Mesendoderm (in vitro differentiated cells): ENCODE measurements around the gene NAA40.

ENCODE experiments used
- DNase-seq: peaks from one replicate; pipeline ENCODE4 v3.0.0; 2013
- H2AK5ac ChIP-seq: 2 replicates; pipeline ENCODE4 v1.6.1; 2013; ENCODE audit warnings: low read length, inconsistent platforms
- H2BK120ac ChIP-seq: 2 replicates; pipeline ENCODE4 v1.6.1; 2013; ENCODE audit warnings: low read depth, mild to moderate bottlenecking, low read length, moderate library complexity, mixed read lengths
- H2BK15ac ChIP-seq: replicated peaks from 2 replicates; pipeline ENCODE4 v1.6.1; 2013; ENCODE audit warnings: low read depth, mild to moderate bottlenecking, moderate library complexity
- H2BK5ac ChIP-seq: 2 replicates; pipeline ENCODE4 v1.6.1; 2013; ENCODE audit warnings: low read length, inconsistent platforms
- H3K18ac ChIP-seq: 2 replicates; pipeline ENCODE4 v1.6.1; 2013; ENCODE audit warnings: mild to moderate bottlenecking, low read length, mixed read lengths
- H3K23ac ChIP-seq: one replicate; pipeline ENCODE4 v1.6.1; 2013; ENCODE audit warnings: low read length
- H3K27ac ChIP-seq: 2 replicates; pipeline ENCODE4 v1.5.1; 2013; ENCODE audit warnings: low read depth, mild to moderate bottlenecking, inconsistent platforms, low read length, moderate library complexity
- H3K27me3 ChIP-seq: 2 replicates; pipeline ENCODE4 v1.6.1; 2013; ENCODE audit warnings: low read length, control low read depth, mild to moderate bottlenecking, inconsistent platforms; ENCODE audit not compliant: insufficient read depth, poor library complexity
- H3K36me3 ChIP-seq: 2 replicates; pipeline ENCODE4 v1.6.1; 2013; ENCODE audit warnings: low read length, inconsistent platforms; ENCODE audit not compliant: control insufficient read depth, insufficient read depth
- H3K4ac ChIP-seq: one replicate; pipeline ENCODE4 v1.6.1; 2013; ENCODE audit warnings: low read depth, mild to moderate bottlenecking, low read length, moderate library complexity
- H3K4me1 ChIP-seq: 2 replicates; pipeline ENCODE4 v1.6.1; 2013; ENCODE audit warnings: low read depth, low read length, inconsistent platforms; ENCODE audit not compliant: control insufficient read depth
- H3K4me2 ChIP-seq: 2 replicates; pipeline ENCODE4 v1.6.1; 2013; ENCODE audit warnings: low read length
- H3K4me3 ChIP-seq: 2 replicates; pipeline ENCODE4 v1.5.1; 2013; ENCODE audit warnings: mild to moderate bottlenecking, low read length
- H3K56ac ChIP-seq: one replicate; pipeline ENCODE4 v1.6.1; 2013; ENCODE audit warnings: low read length
- H3K79me1 ChIP-seq: 2 replicates; pipeline ENCODE4 v1.6.1; 2013; ENCODE audit warnings: low read length, inconsistent platforms
- H3K79me2 ChIP-seq: 2 replicates; pipeline ENCODE4 v1.6.1; 2013; ENCODE audit warnings: mild to moderate bottlenecking, low read length; ENCODE audit not compliant: control insufficient read depth, insufficient read depth
- H3K9ac ChIP-seq: 2 replicates; pipeline ENCODE4 v1.6.1; 2013; ENCODE audit warnings: low read length, inconsistent platforms
- H4K5ac ChIP-seq: one replicate; pipeline ENCODE4 v1.6.1; 2013; ENCODE audit warnings: low read length
- H4K8ac ChIP-seq: one replicate; pipeline ENCODE4 v1.6.1; 2013; ENCODE audit warnings: low read depth, mild to moderate bottlenecking, control low read depth, low read length, moderate library complexity
- WGBS: extraction: QIAGEN DNeasy Blood & Tissue Kit; methylation state at CpG from one replicate; pipeline ENCODE4 v1.1.7; 2013; ENCODE audit warnings: low lambda C conversion rate, missing lambda C conversion rate; ENCODE audit not compliant: insufficient coverage; ENCODE audit errors: extremely low coverage; 5-methylcytosine and 5-hydroxymethylcytosine counted together

Gene NAA40

GRCh38 chr11:63944987-63945386, 6.2 kb downstream of the NAA40 start:
- Histone ChIP-seq H4K8ac (no peak overlapping the region), H3K4ac (no peak overlapping the region), H3K18ac (no peak overlapping the region), H2BK15ac (no peak overlapping the region), H3K4me2 (no peak overlapping the region), H3K27ac (no peak overlapping the region), H3K27me3 (no peaks in the 10 kb centered on the region), H3K23ac (no peak overlapping the region), H3K4me1 (no peaks in the 10 kb centered on the region), H3K4me3 (no peak overlapping the region), H4K5ac (no peak overlapping the region), H3K56ac (no peak overlapping the region), H2BK5ac (no peak overlapping the region), H2BK120ac (no peak overlapping the region), H3K79me1 (peaks cover 21% of the 10 kb centered on the region), H3K79me2 (peaks cover 18% of the 10 kb centered on the region), H3K36me3 (peaks cover 3% of the 10 kb centered on the region), H3K9ac (no peak overlapping the region), H2AK5ac (no peak overlapping the region)
- no CpG with 5 or more reads among the region's 8 CpGs for WGBS
- no peak for DNase-seq

- DNase-seq = peak; percentile 82
- H3K4me1 ChIP-seq = no peaks in the 10 kb centered on the region
- H3K18ac ChIP-seq = no peak overlapping the region
- H3K4ac ChIP-seq = no peak overlapping the region
- H2BK15ac ChIP-seq = no peak overlapping the region
- no peak overlapping the region for H2BK120ac ChIP-seq
- H3K79me2 ChIP-seq = peaks cover 15% of the 10 kb centered on the region
- no peaks in the 10 kb centered on the region for H3K27me3 ChIP-seq
- no peak overlapping the region for H2AK5ac ChIP-seq
- peaks cover 3% of the 10 kb centered on the region for H3K36me3 ChIP-seq
- no peak overlapping the region for H3K56ac ChIP-seq
- no peak overlapping the region for H3K4me2 ChIP-seq
- H3K4me3 ChIP-seq = no peak overlapping the region
- no peak overlapping the region for H4K5ac ChIP-seq
- no peak overlapping the region for H4K8ac ChIP-seq
- no peak overlapping the region for H2BK5ac ChIP-seq
- peaks cover 19% of the 10 kb centered on the region for H3K79me1 ChIP-seq
- no peak overlapping the region for H3K23ac ChIP-seq
- no CpG with 5 or more reads among the region's 14 CpGs for whole genome bisulfite sequencing
- no peak overlapping the region for H3K27ac ChIP-seq
- H3K9ac ChIP-seq = no peak overlapping the region
These were observed 6.8 kb downstream of the NAA40 start for GRCh38 chr11:63945477-63946163.

- H3K4ac ChIP-seq = no peak overlapping the region
- no peaks in the 10 kb centered on the region for H3K79me2 ChIP-seq
- H2BK15ac ChIP-seq = no peak overlapping the region
- H3K4me3 ChIP-seq = no peak overlapping the region
- no peak overlapping the region for H2AK5ac ChIP-seq
- no peak overlapping the region for H3K18ac ChIP-seq
- H3K56ac ChIP-seq = peak overlapping the region; percentile 35
- H3K4me1 ChIP-seq = peaks cover 1% of the 10 kb centered on the region
- H3K23ac ChIP-seq = no peak overlapping the region
- WGBS = no CpG with 5 or more reads among the region's 20 CpGs
- no peak overlapping the region for H3K27ac ChIP-seq
- H2BK5ac ChIP-seq = no peak overlapping the region
- H4K8ac ChIP-seq = no peak overlapping the region
- H3K4me2 ChIP-seq = no peak overlapping the region
- DNase-seq = peak; percentile 74
- H3K27me3 ChIP-seq = no peaks in the 10 kb centered on the region
- H3K36me3 ChIP-seq = peaks cover 12% of the 10 kb centered on the region
- H2BK120ac ChIP-seq = no peak overlapping the region
- no peaks in the 10 kb centered on the region for H3K79me1 ChIP-seq
- H4K5ac ChIP-seq = no peak overlapping the region
- peak overlapping the region; percentile 1 for H3K9ac ChIP-seq
These were observed 13.2 kb downstream of the NAA40 start for GRCh38 chr11:63951779-63952536.

GRCh38 chr11:63952570-63952969, 13.8 kb downstream of the NAA40 start:
- no peak overlapping the region for H3K4ac ChIP-seq
- H3K23ac ChIP-seq = no peak overlapping the region
- no peak overlapping the region for H2BK15ac ChIP-seq
- no CpG with 5 or more reads among the region's 4 CpGs for WGBS
- H4K8ac ChIP-seq = no peak overlapping the region
- H3K36me3 ChIP-seq = peaks cover 14% of the 10 kb centered on the region
- no peaks in the 10 kb centered on the region for H3K27me3 ChIP-seq
- H2AK5ac ChIP-seq = no peak overlapping the region
- H3K9ac ChIP-seq = peak overlapping the region; percentile 1
- H3K79me1 ChIP-seq = no peaks in the 10 kb centered on the region
- no peak overlapping the region for H3K56ac ChIP-seq
- H3K79me2 ChIP-seq = no peaks in the 10 kb centered on the region
- H3K4me1 ChIP-seq = peaks cover 1% of the 10 kb centered on the region
- no peak overlapping the region for H3K4me2 ChIP-seq
- no peak overlapping the region for H2BK5ac ChIP-seq
- no peak overlapping the region for H2BK120ac ChIP-seq
- H3K18ac ChIP-seq = no peak overlapping the region
- no peak overlapping the region for H3K27ac ChIP-seq
- H4K5ac ChIP-seq = no peak overlapping the region
- no peak for DNase-seq
- no peak overlapping the region for H3K4me3 ChIP-seq

- Histone ChIP-seq H2BK120ac (no peak overlapping the region), H2AK5ac (no peak overlapping the region), H3K27me3 (no peaks in the 10 kb centered on the region), H3K27ac (no peak overlapping the region), H4K5ac (no peak overlapping the region), H3K56ac (no peak overlapping the region), H3K36me3 (peaks cover 11% of the 10 kb centered on the region), H2BK5ac (no peak overlapping the region), H3K79me2 (no peaks in the 10 kb centered on the region), H3K9ac (no peak overlapping the region), H3K18ac (no peak overlapping the region), H3K4me1 (no peaks in the 10 kb centered on the region), H3K4ac (no peak overlapping the region), H4K8ac (no peak overlapping the region), H3K4me2 (no peak overlapping the region), H2BK15ac (no peak overlapping the region), H3K4me3 (no peak overlapping the region), H3K23ac (no peak overlapping the region), H3K79me1 (no peaks in the 10 kb centered on the region)
- DNase-seq = no peak
- no CpG with 5 or more reads among the region's 5 CpGs for WGBS
These were observed 19.2 kb downstream of the NAA40 start for GRCh38 chr11:63958008-63958407.
